Measurements from ENCODE around the gene GATAD2A.

- TF ChIP-seq CTCF (IDR thresholded peaks at IDR 0.05; ENCODE audit: borderline replicate concordance, extremely low read depth, low read length, poor library complexity, severe bottlenecking): no peak
- TF ChIP-seq EZH2 (IDR thresholded peaks at IDR 0.05; ENCODE audit: borderline replicate concordance, low read depth, low read length, severe bottlenecking): no peak
These were observed 12.3 kb downstream of the GATAD2A start for GRCh38 chr19:19417628-19418245.

Measured in DND-41 (cell line).